Muscle of leg (tissue), 11 donors: ENCODE results near the gene R3HDM2. TPM values are rescaled to one million over a fixed set of nuclear protein-coding genes. Genes with fewer than 3 reads are reported as not detected.
A peak's percentile ranks its signal among the peaks of the same experiment; 100 is the strongest.

ENCODE experiments used
- DNase-seq: peaks from one replicate; pipeline ENCODE4 v3.0.0; 2013
- H3K27ac ChIP-seq: one replicate; pipeline ENCODE4 v1.5.1; 2013; ENCODE audit warnings: mild to moderate bottlenecking, low read length, control low read depth
- H3K27me3 ChIP-seq: one replicate; pipeline ENCODE4 v1.6.1; 2013; ENCODE audit warnings: low read length; ENCODE audit not compliant: control insufficient read depth, insufficient read depth
- H3K36me3 ChIP-seq: one replicate; pipeline ENCODE4 v1.6.1; 2013; ENCODE audit warnings: low read length; ENCODE audit not compliant: control insufficient read depth, insufficient read depth
- H3K4me1 ChIP-seq: one replicate; pipeline ENCODE4 v1.6.1; 2013; ENCODE audit warnings: low read length; ENCODE audit not compliant: control insufficient read depth, insufficient read depth
- H3K4me3 ChIP-seq: one replicate; pipeline ENCODE4 v1.5.1; 2013; ENCODE audit warnings: low read length, control low read depth
- H3K9me3 ChIP-seq: replicated peaks from 2 replicates; pipeline ENCODE4 v1.6.1; 2013; ENCODE audit warnings: low read depth, low read length; ENCODE audit not compliant: control insufficient read depth
- WGBS: methylation state at CpG from one replicate; pipeline ENCODE4 v1.1.5; 2013; ENCODE audit warnings: missing lambda C conversion rate; ENCODE audit not compliant: insufficient coverage; 5-methylcytosine and 5-hydroxymethylcytosine counted together
- polyA plus RNA-seq, 8 donors: library from polyadenylated mRNA; unstranded; fragments of 120-200 nt; gene quantifications; one replicate each; pipeline versions ENCODE4 v1.2.1 to v1.2.3, GENCODE V29; 2013; ENCODE audit warnings: inconsistent platforms in 1 of 8, low replicate concordance in 1 of 8; ENCODE audit not compliant: insufficient read length in 8 of 8, insufficient read depth in 1 of 8
- total RNA-seq: library from RNA; stranded (reverse); fragments of 120-200 nt; gene quantifications from one replicate; pipeline ENCODE4 v1.2.4, GENCODE V29; 2013

The R3HDM2 gene
- total and polyA plus RNA-seq, 9 donors: 20.2 to 52.6 (median 39.6) TPM

GRCh38 chr12:57218030-57218853, 212.6 kb downstream of the R3HDM2 start:
- H3K4me3 ChIP-seq: no peak overlapping the region
- WGBS: 43% methylated on average over 4 of the region's 5 CpGs
- peaks cover 66% of the 10 kb centered on the region for H3K4me1 ChIP-seq
- H3K27me3 ChIP-seq: peaks cover 97% of the 10 kb centered on the region
- DNase-seq: peak; percentile 58
- peaks cover 5% of the 10 kb centered on the region for H3K36me3 ChIP-seq
- no peak overlapping the region for H3K27ac ChIP-seq
- no peaks in the 10 kb centered on the region for H3K9me3 ChIP-seq

- H3K9me3 ChIP-seq: no peaks in the 10 kb centered on the region
- peak; percentile 71 for DNase-seq
- peaks cover 69% of the 10 kb centered on the region for H3K4me1 ChIP-seq
- peaks cover 87% of the 10 kb centered on the region for H3K27me3 ChIP-seq
- H3K36me3 ChIP-seq: peaks cover 14% of the 10 kb centered on the region
- no peak overlapping the region for H3K27ac ChIP-seq
- peak overlapping the region; percentile 45 for H3K4me3 ChIP-seq
- 1% methylated on average over 46 of the region's 63 CpGs for WGBS
Observed at GRCh38 chr12:57216921-57217879, 213.6 kb downstream of the R3HDM2 start.

- Histone ChIP-seq H3K9me3 (no peaks in the 10 kb centered on the region), H3K4me3 (peak within 1 kb of the TSS; percentile 45), H3K27me3 (peaks cover 77% of the 10 kb centered on the region), H3K36me3 (peaks cover 22% of the 10 kb centered on the region), H3K27ac (no peak within 1 kb of the TSS), H3K4me1 (peaks cover 67% of the 10 kb centered on the region)
- under 1% methylated on average over 96 of the region's 102 CpGs for WGBS
- DNase-seq: no peak
Observed at GRCh38 chr12:57216014-57216911, 214.6 kb downstream of the R3HDM2 start, which contains the start of gene NXPH4. NXPH4 (plus strand) TSS chr12:57216794; CDS start chr12:57216970, 176 bp downstream.

GRCh38 chr12:57215668-57216013, 215.2 kb downstream of the R3HDM2 start:
- 21% methylated on average over 5 of the region's 7 CpGs for WGBS
- Histone ChIP-seq H3K27ac (no peak overlapping the region), H3K4me3 (no peak overlapping the region), H3K36me3 (peaks cover 28% of the 10 kb centered on the region), H3K4me1 (peaks cover 68% of the 10 kb centered on the region), H3K27me3 (peaks cover 71% of the 10 kb centered on the region), H3K9me3 (no peaks in the 10 kb centered on the region)
- no peak for DNase-seq

- peaks cover 65% of the 10 kb centered on the region for H3K27me3 ChIP-seq
- no peak for DNase-seq
- WGBS: 33% methylated on average over 10 of the region's 11 CpGs
- peaks cover 32% of the 10 kb centered on the region for H3K36me3 ChIP-seq
- H3K4me1 ChIP-seq: peaks cover 63% of the 10 kb centered on the region
- H3K4me3 ChIP-seq: no peak overlapping the region
- no peak overlapping the region for H3K27ac ChIP-seq
- H3K9me3 ChIP-seq: no peaks in the 10 kb centered on the region
Observed at GRCh38 chr12:57215065-57215464, 215.8 kb downstream of the R3HDM2 start.

GRCh38 chr12:57214398-57214781, 216.5 kb downstream of the R3HDM2 start:
- WGBS: 2% methylated on average over 11 of the region's 14 CpGs
- no peak overlapping the region for H3K27ac ChIP-seq
- H3K4me1 ChIP-seq: peaks cover 56% of the 10 kb centered on the region
- no peaks in the 10 kb centered on the region for H3K9me3 ChIP-seq
- DNase-seq: peak; percentile 74
- no peak overlapping the region for H3K4me3 ChIP-seq
- peaks cover 58% of the 10 kb centered on the region for H3K27me3 ChIP-seq
- peaks cover 39% of the 10 kb centered on the region for H3K36me3 ChIP-seq

GRCh38 chr12:57213763-57214397, 217.0 kb downstream of the R3HDM2 start:
- 50% methylated on average over 2 of the region's 4 CpGs for WGBS

GRCh38 chr12:57213058-57213715, 217.7 kb downstream of the R3HDM2 start:
- DNase-seq: peak; percentile 91
- Histone ChIP-seq H3K4me1 (peaks cover 55% of the 10 kb centered on the region), H3K27me3 (peaks cover 46% of the 10 kb centered on the region), H3K4me3 (no peak overlapping the region), H3K27ac (no peak overlapping the region), H3K36me3 (peaks cover 50% of the 10 kb centered on the region), H3K9me3 (no peaks in the 10 kb centered on the region)
- WGBS: 6% methylated on average over 6 of the region's 16 CpGs

More at GRCh38 chr12:57213763-57214397, 217.0 kb downstream of the R3HDM2 start:
- no peak for DNase-seq
- H3K9me3 ChIP-seq: no peaks in the 10 kb centered on the region
- peaks cover 53% of the 10 kb centered on the region for H3K27me3 ChIP-seq
- H3K36me3 ChIP-seq: peaks cover 43% of the 10 kb centered on the region
- no peak overlapping the region for H3K4me3 ChIP-seq
- H3K4me1 ChIP-seq: peaks cover 51% of the 10 kb centered on the region
- H3K27ac ChIP-seq: no peak overlapping the region

GRCh38 chr12:57212701-57213057, 218.2 kb downstream of the R3HDM2 start:
- H3K36me3 ChIP-seq: peaks cover 54% of the 10 kb centered on the region

More at GRCh38 chr12:57212701-57213057, 218.2 kb downstream of the R3HDM2 start:
- Histone ChIP-seq H3K4me3 (no peak overlapping the region), H3K27ac (no peak overlapping the region), H3K9me3 (no peaks in the 10 kb centered on the region), H3K4me1 (peaks cover 51% of the 10 kb centered on the region), H3K27me3 (peaks cover 41% of the 10 kb centered on the region)
- DNase-seq: no peak
- WGBS: no CpG with 5 or more reads among the region's 7 CpGs
